Measurements from ENCODE around the gene AVEN.
"Not testable (repeated sequence)": the region's sequence is repeated elsewhere in the genome, so short reads cannot be mapped to it uniquely, and the experiment has no call there.

Gene AVEN

DNA sequence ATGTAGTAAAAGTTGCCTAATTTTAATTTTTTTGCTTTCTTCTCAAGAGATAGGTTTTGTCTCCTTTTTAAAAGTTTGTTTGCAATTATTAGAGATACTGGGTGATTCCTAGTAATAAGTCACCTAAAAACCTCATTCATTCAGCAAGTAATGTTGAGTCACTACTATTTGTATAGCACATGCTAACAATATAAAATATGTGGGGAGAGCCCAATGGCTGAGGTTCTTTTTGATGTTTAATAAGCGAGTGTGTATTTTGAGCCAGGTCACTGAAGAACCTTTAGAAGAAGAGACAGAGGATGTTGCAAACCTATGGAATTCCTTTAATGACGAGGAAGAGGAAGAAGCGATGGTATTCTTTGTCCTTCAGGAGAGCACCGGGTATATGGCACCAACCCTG lies 194.4 kb downstream of the AVEN start:
- no peak for DNase-seq

DNA sequence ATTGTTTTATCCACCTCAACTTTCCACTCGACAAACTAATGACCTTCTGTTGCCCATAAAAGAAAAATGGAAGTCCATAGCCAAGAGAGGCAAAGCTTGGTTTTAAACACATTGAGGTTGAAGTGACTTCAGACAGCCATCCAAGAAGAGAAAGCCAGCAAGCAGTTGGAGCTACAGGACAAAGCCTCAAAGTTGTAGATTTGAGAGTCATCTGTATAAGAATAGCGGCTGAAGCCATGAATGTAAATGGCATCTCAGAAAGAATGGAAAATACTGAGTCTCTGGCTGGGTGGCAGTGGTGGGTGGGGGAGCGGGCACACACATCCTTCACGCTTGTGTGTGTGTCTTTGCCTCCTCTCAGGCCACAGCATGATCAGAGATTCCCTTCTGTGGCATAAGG lies 194.8 kb downstream of the AVEN start:
- no peak for DNase-seq

DNA sequence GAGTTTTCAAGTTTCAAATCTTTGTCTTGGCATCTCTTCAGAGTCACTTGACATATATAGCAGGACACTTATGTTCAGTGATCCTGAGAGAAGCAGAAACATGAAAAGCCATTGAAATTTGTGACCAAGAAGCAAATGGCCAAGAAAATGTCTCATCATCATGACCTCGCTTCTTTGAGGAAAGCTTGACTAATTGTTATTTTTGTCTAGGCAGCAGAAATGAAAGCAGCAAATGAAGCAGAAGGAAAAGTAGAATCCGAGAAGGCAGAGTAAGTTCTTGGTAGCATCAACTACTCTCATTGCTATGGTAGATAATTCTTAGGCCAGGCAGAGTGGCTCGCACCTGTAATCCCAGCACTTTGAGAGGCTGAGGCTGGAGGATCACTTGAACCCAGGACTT lies 198.4 kb downstream of the AVEN start:
- no peak for DNase-seq

DNA sequence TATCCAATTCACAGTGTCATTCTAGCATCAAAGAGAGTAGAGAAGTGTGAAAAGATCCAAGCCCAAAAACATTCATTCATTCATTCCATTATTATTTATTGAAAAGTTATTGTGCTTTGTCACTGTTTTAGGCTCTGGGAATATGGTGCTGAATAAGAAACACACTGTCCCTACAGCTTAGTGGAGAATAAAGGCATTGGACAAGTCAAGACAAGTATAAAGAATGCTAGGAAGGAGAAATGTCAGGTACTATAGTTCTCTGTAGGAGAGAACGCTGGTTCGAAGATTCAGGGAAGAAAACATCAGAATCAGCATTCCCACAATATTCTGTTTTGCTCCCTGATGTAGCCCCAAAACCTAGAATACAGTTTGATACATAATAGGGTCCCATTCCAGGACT lies 199.5 kb downstream of the AVEN start:
- no peak for DNase-seq

DNA sequence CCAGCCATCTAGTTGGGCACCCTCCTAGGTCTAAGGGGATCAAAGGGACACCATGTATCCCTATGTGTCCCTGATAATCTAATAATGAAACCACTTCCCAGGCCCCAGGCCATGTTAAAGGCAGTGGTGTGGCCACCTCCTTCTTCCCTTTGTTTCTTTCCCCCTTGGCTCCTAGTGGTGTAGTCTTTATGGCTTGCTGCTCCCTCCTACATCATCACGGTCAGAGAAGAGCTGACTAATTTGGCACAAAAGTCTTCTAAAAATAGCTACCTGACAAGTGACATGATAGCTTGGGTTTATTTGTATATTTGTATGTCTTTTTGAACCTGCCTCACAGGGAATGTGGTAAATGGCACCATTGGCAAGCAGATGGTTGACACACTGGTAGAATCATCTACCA lies 201.7 kb downstream of the AVEN start:
- no peak for DNase-seq

DNA sequence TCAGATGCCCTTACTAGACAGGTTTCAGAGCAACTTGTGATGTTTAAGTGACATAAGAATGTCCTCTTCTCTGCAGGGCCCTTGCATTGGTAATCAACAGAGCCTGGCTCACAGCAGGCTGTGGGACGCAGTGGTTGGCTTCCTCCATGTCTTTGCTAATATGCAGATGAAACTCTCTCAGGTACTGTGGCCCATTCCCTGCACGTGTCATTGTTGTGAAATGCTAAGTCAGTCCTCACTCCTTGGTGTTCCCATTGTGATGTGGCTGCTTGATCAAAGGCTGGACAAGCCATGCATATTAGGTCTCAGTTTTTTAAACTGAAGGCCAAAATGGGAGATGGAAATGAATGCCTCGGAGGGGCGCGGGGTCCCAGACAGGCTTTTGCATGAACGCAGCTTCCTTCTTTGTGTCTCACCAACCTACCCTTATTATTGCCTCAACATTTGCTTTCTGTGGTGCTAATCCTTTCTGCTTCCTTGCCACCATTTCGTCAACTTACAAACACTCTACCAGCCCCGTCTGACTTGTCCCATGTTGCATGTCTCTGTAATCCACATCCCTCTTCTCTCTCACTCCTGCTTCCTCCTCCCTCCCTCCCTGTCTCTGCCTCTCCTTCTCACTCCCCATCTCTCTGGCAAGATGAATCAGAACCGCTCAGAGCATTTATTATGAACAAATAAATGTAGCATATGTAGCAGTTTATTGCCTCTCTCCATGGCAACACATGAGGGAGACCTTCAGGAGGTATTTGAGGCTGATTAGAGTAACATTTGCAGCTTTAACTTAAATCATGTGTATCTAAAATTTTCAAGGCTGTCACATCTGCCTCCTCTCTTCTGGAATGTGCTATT lies 203.9 kb downstream of the AVEN start:
- DNase-seq, result no peak

DNA sequence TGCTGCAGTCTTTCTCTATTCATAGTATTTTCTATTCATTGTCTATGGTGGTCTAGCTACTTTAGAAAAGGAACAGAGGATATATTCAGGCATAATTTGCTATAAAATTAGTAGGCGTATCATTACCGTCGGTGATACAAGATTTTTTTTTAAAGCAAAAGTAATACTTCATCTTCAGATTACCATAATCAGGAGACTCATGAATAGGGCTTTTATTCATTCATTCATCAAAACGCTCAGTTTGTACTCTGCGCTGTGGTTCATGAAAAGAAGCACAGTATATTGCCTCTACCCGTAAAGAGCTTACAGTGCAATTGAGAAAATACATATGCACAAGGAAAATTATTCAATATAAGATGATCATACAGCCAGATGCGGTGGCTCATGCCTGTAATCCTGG lies 207.4 kb downstream of the AVEN start:
- DNase-seq, result no peak

DNA sequence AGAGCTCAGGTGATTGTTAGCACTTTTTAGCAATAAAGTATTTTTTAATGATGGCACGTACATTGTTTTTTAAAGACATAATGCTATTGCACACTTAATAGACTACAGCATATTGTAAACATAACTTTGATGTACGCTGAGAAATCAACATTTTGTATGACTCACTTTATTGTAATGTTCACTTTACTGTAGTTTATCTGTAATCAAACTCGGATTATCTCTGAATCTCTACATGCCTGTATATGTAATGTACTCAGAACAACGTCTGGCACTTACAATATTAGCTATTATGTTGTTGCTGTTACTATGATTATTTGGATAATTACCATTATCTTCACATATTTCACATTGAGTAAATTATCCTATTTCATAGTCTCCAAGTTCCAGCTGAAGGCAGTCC lies 208.7 kb downstream of the AVEN start:
- no peak for DNase-seq

DNA sequence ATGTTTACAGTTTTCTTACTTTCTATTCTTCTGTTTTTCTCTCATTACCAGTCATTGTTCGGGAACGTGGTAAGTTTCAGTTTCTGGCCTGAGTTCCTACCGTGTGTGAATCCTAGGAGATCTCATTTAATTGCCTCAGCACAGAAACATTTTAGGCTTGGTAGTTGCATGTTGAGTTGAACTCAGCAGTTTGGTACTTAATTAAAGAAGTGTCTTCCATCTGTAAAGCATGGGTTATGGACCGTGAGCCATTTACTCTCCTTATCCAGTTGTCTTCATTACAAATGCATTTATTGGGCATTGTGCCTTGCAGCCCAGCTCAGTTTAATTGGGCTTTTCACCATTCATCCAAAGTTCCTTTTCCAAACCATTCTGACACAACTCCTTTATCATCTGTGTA lies 212.8 kb downstream of the AVEN start:
- DNase-seq, result no peak

DNA sequence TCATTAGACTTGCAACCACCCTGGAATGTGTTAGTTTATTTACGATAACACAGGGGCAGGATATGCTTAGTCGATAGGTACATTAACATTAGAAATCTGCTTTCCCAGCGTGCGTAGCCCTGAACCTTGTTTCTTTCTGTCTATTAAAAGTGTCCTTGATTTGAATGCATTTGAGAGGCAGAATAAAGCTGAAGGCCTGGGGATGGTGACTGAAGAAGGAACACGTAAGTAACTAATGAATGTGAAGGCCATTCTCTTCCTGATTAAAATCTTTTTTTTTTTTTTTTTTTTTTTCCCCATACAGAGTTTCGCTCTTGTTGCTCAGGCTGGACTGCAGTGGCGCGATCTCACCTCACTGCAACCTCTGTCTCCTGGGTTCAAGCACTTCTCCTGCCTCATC lies 213.6 kb downstream of the AVEN start:
- no peak for DNase-seq

DNA sequence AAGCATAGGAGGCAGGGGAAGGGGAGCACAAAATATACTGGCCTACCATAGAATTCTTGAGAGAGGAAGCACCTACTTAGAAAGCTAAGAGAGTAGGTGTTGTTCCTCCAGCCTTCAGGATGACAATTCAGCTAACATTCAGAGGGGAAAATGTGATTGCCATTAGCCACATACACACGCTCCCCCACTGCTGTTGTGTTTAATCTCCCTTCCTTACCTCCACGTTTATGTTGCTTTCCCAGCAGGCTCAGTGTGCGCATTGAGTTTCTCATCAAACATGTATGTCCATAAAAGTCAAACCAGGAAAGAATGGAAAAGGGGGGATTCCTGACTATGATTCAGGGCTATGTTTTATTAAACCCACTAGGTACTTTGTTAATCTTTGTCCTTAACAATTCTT lies 215.9 kb downstream of the AVEN start:
- no peak for DNase-seq

DNA sequence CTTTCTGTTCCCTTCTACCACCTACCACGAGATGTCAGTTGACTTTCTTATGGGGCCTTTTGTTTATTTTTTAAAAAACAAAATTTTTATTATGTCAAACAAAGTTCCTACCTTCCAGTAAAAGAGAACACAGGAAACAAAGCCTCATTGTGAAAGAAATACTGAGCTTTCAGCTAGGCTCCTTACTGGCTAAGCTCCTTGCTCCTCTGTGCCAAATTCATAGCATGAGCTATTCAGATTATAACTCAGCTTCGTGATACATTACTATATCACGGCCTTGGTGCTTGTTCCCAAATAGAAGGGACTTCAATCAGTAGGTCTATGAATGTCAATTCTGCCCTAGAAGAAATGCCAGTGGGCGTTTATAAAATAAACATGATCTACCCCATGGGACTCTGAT lies 216.5 kb downstream of the AVEN start:
- no peak for DNase-seq

DNA sequence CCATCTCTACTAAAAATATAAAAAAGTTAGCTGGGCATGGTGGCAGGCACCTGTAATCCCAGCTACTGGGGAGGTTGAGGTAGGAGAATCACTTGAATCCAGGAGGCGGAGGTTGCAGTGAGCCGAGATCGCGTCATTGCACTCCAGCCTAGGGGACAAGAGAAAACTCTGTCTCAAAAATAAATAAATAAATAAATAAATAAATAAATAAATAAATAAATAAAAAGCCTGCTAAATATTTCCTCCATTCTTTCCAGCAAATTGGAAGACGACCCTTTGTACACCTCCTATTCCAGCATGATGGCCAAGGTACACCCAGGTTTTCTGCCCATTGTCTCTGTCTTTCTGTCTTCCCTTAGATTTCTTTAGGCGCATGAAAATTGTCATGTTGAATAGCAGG lies 219.5 kb downstream of the AVEN start:
- not testable (repeated sequence) for DNase-seq
